Measurements from ENCODE around the gene NHS. TPM values are rescaled to one million over a fixed set of nuclear protein-coding genes. Genes with fewer than 3 reads are reported as not detected.
A peak's percentile ranks its signal among the peaks of the same experiment; 100 is the strongest.
"Not testable (repeated sequence)": the region's sequence is repeated elsewhere in the genome, so short reads cannot be mapped to it uniquely, and the experiment has no call there.

Gene NHS
- total RNA-seq, 1 experiment from 2014 or later = 0.51 TPM

- H3K27ac ChIP-seq = no peak overlapping the region
- H3K4me1 ChIP-seq = peaks cover 6% of the 10 kb centered on the region; the same call in 1 of the 2 replicates
- H3K4me3 ChIP-seq = no peak overlapping the region
- H3K27me3 ChIP-seq = no peaks in the 10 kb centered on the region
- H3K36me3 ChIP-seq = no peaks in the 10 kb centered on the region
- no peak for DNase-seq
- H3K9me3 ChIP-seq (replicated peaks) = no peaks in the 10 kb centered on the region
These were observed 175.0 kb downstream of the NHS start for GRCh38 chrX:17550011-17550410.

GRCh38 chrX:17552044-17552650 is 177.1 kb downstream of the NHS start:
- no peak for DNase-seq
- Histone ChIP-seq H3K4me1 (peaks cover 6% of the 10 kb centered on the region; the same call in 1 of the 2 replicates), H3K4me3 (no peak overlapping the region), H3K27ac (no peak overlapping the region), H3K36me3 (no peaks in the 10 kb centered on the region), H3K27me3 (no peaks in the 10 kb centered on the region), H3K9me3 (replicated peaks) (no peaks in the 10 kb centered on the region)

- Histone ChIP-seq H3K27ac (no peak overlapping the region), H3K9me3 (replicated peaks) (no peaks in the 10 kb centered on the region), H3K4me3 (no peak overlapping the region), H3K4me1 (no peaks in the 10 kb centered on the region), H3K36me3 (no peaks in the 10 kb centered on the region), H3K27me3 (no peaks in the 10 kb centered on the region)
- DNase-seq = no peak
These were observed 178.5 kb downstream of the NHS start for GRCh38 chrX:17553469-17553868.

- H3K4me1 ChIP-seq = no peaks in the 10 kb centered on the region
- no peaks in the 10 kb centered on the region for H3K9me3 ChIP-seq (replicated peaks)
- no peak overlapping the region for H3K4me3 ChIP-seq
- H3K36me3 ChIP-seq = no peaks in the 10 kb centered on the region
- no peaks in the 10 kb centered on the region for H3K27me3 ChIP-seq
- H3K27ac ChIP-seq = no peak overlapping the region
- no peak for DNase-seq
These were observed 179.0 kb downstream of the NHS start for GRCh38 chrX:17553961-17554482.

GRCh38 chrX:17554914-17555313 is 179.9 kb downstream of the NHS start:
- Histone ChIP-seq H3K9me3 (replicated peaks) (no peaks in the 10 kb centered on the region), H3K36me3 (no peaks in the 10 kb centered on the region), H3K4me3 (no peak overlapping the region), H3K27ac (no peak overlapping the region), H3K27me3 (no peaks in the 10 kb centered on the region), H3K4me1 (no peaks in the 10 kb centered on the region; the same call in 1 of the 2 replicates)
- no peak for DNase-seq

- no peaks in the 10 kb centered on the region for H3K9me3 ChIP-seq (replicated peaks)
- peaks cover 2% of the 10 kb centered on the region; the same call in 1 of the 2 replicates for H3K4me1 ChIP-seq
- no peaks in the 10 kb centered on the region for H3K27me3 ChIP-seq
- H3K36me3 ChIP-seq = no peaks in the 10 kb centered on the region
- H3K4me3 ChIP-seq = no peak overlapping the region
- H3K27ac ChIP-seq = no peak overlapping the region
- no peak for DNase-seq
These were observed 180.8 kb downstream of the NHS start for GRCh38 chrX:17555846-17556245.

GRCh38 chrX:17559728-17560379 is 184.9 kb downstream of the NHS start:
- Histone ChIP-seq H3K27me3 (no peaks in the 10 kb centered on the region), H3K36me3 (no peaks in the 10 kb centered on the region), H3K4me1 (peaks cover 2% of the 10 kb centered on the region; the same call in 1 of the 2 replicates), H3K4me3 (no peak overlapping the region), H3K9me3 (replicated peaks) (no peaks in the 10 kb centered on the region), H3K27ac (no peak overlapping the region)
- DNase-seq = peak; percentile 5 to 48

GRCh38 chrX:17560385-17560784 is 185.4 kb downstream of the NHS start:
- no peaks in the 10 kb centered on the region for H3K9me3 ChIP-seq (replicated peaks)
- H3K4me3 ChIP-seq = no peak overlapping the region
- peaks cover 2% of the 10 kb centered on the region; the same call in 1 of the 2 replicates for H3K4me1 ChIP-seq
- DNase-seq = no peak
- H3K36me3 ChIP-seq = no peaks in the 10 kb centered on the region
- no peaks in the 10 kb centered on the region for H3K27me3 ChIP-seq
- H3K27ac ChIP-seq = no peak overlapping the region

- Histone ChIP-seq H3K27me3 (no peaks in the 10 kb centered on the region), H3K4me3 (no peak overlapping the region), H3K9me3 (replicated peaks) (no peaks in the 10 kb centered on the region), H3K36me3 (no peaks in the 10 kb centered on the region), H3K4me1 (peaks cover 2% of the 10 kb centered on the region; the same call in 1 of the 2 replicates), H3K27ac (no peak overlapping the region)
- DNase-seq = no peak
These were observed 188.1 kb downstream of the NHS start for GRCh38 chrX:17563076-17563475.

GRCh38 chrX:17563515-17563914 is 188.5 kb downstream of the NHS start:
- DNase-seq = no peak
- Histone ChIP-seq H3K27ac (no peak overlapping the region), H3K36me3 (no peaks in the 10 kb centered on the region), H3K27me3 (no peaks in the 10 kb centered on the region), H3K9me3 (replicated peaks) (no peaks in the 10 kb centered on the region), H3K4me3 (no peak overlapping the region), H3K4me1 (peaks cover 2% of the 10 kb centered on the region; the same call in 1 of the 2 replicates)

- H3K4me1 ChIP-seq = peaks cover 2% of the 10 kb centered on the region; the same call in 1 of the 2 replicates
- no peak for DNase-seq
- no peaks in the 10 kb centered on the region for H3K9me3 ChIP-seq (replicated peaks)
- no peaks in the 10 kb centered on the region for H3K36me3 ChIP-seq
- no peak overlapping the region for H3K4me3 ChIP-seq
- H3K27me3 ChIP-seq = no peaks in the 10 kb centered on the region
- no peak overlapping the region for H3K27ac ChIP-seq
These were observed 189.8 kb downstream of the NHS start for GRCh38 chrX:17564689-17565409.

- H3K27me3 ChIP-seq = no peaks in the 10 kb centered on the region
- H3K9me3 ChIP-seq (replicated peaks) = no peaks in the 10 kb centered on the region
- no peaks in the 10 kb centered on the region for H3K36me3 ChIP-seq
- H3K27ac ChIP-seq = no peak overlapping the region
- DNase-seq = no peak
- no peaks in the 10 kb centered on the region for H3K4me1 ChIP-seq
- no peak overlapping the region for H3K4me3 ChIP-seq
These were observed 191.7 kb downstream of the NHS start for GRCh38 chrX:17566740-17567139.

- no peak overlapping the region for H3K27ac ChIP-seq
- no peak overlapping the region for H3K4me3 ChIP-seq
- no peak for DNase-seq
- H3K9me3 ChIP-seq (replicated peaks) = no peaks in the 10 kb centered on the region
- no peaks in the 10 kb centered on the region for H3K27me3 ChIP-seq
- no peaks in the 10 kb centered on the region for H3K36me3 ChIP-seq
- H3K4me1 ChIP-seq = no peaks in the 10 kb centered on the region
These were observed 192.2 kb downstream of the NHS start for GRCh38 chrX:17567187-17567586.

GRCh38 chrX:17567821-17568220 is 192.8 kb downstream of the NHS start:
- Histone ChIP-seq H3K4me3 (no peak overlapping the region), H3K27ac (no peak overlapping the region), H3K36me3 (no peaks in the 10 kb centered on the region), H3K9me3 (replicated peaks) (no peaks in the 10 kb centered on the region), H3K27me3 (no peaks in the 10 kb centered on the region), H3K4me1 (no peaks in the 10 kb centered on the region)
- DNase-seq = no peak

- not testable (repeated sequence) for DNase-seq; H3K27ac ChIP-seq; H3K27me3 ChIP-seq; H3K9me3 ChIP-seq (replicated peaks); H3K36me3 ChIP-seq; H3K4me3 ChIP-seq; H3K4me1 ChIP-seq
These were observed 193.8 kb downstream of the NHS start for GRCh38 chrX:17568804-17569203.

Measured in SJCRH30 (cell line).